ENCODE measurements around the gene DAZAP1.

Gene DAZAP1

GRCh38 chr19:1470055-1470304 lies 62.6 kb downstream of the DAZAP1 start:
- no peak for DNase-seq (ENCODE audit: low read depth)
- no peak overlapping the region for H3K4me3 ChIP-seq (ENCODE audit: low read depth, low read length)
- TF ChIP-seq CTCF (IDR thresholded peaks at IDR 0.05; ENCODE audit: low read depth, low read length, missing control alignments): no peak

- DNase-seq (ENCODE audit: low read depth): no peak
Observed at GRCh38 chr19:1470305-1471009, 63.1 kb downstream of the DAZAP1 start.

GRCh38 chr19:1471010-1471514 lies 63.7 kb downstream of the DAZAP1 start:
- no peak overlapping the region for H3K4me3 ChIP-seq (ENCODE audit: low read depth, low read length)
- no peak for TF ChIP-seq CTCF (IDR thresholded peaks at IDR 0.05; ENCODE audit: low read depth, low read length, missing control alignments)
- DNase-seq (ENCODE audit: low read depth): no peak

More at GRCh38 chr19:1470305-1471009, 63.1 kb downstream of the DAZAP1 start:
- no peak overlapping the region for H3K4me3 ChIP-seq (ENCODE audit: low read depth, low read length)
- TF ChIP-seq CTCF (IDR thresholded peaks at IDR 0.05; ENCODE audit: low read depth, low read length, missing control alignments): no peak

GRCh38 chr19:1471515-1472160 lies 64.3 kb downstream of the DAZAP1 start:
- TF ChIP-seq CTCF (IDR thresholded peaks at IDR 0.05; ENCODE audit: low read depth, low read length, missing control alignments): no peak
- no peak for DNase-seq (ENCODE audit: low read depth)
- no peak overlapping the region for H3K4me3 ChIP-seq (ENCODE audit: low read depth, low read length)

GRCh38 chr19:1472231-1473084 lies 65.1 kb downstream of the DAZAP1 start:
- no peak overlapping the region for H3K4me3 ChIP-seq (ENCODE audit: low read depth, low read length)
- no peak for TF ChIP-seq CTCF (IDR thresholded peaks at IDR 0.05; ENCODE audit: low read depth, low read length, missing control alignments)
- DNase-seq (ENCODE audit: low read depth): no peak

GRCh38 chr19:1473085-1473851 lies 65.9 kb downstream of the DAZAP1 start:
- no peak for DNase-seq (ENCODE audit: low read depth)
- TF ChIP-seq CTCF (IDR thresholded peaks at IDR 0.05; ENCODE audit: low read depth, low read length, missing control alignments): no peak
- no peak overlapping the region for H3K4me3 ChIP-seq (ENCODE audit: low read depth, low read length)
